ENCODE measurements around the gene ACP6.

DNA sequence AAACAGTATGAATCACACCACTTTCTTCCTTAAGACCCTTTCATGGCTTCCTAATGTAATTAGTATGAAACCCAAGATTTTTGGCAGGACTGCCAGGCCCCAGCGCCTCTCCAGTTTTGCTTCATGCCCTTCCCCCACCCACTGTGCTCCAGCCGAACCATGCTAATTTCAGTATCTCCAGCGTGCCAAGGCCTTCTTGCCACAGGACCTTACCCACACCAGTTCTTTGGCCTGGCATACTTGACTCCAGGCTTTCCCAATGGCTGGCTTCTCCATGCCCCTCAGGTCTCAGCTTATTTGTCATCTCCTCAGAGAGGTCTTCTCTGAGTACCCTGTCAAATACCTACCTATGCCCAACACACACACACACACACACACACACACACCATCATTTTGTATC, 38.5 kb downstream of the ACP6 start:
- no peak for TF ChIP-seq POLR2AphosphoS5 (IDR thresholded peaks at IDR 0.05)
- TF ChIP-seq POLR2A (IDR thresholded peaks at IDR 0.05): no peak
